Measurements from ENCODE around the gene RUNX3.

Gene RUNX3

GRCh38 chr1:24865587-24865986, 64.5 kb downstream of the RUNX3 start:
- DNase-seq (ENCODE audit: low read depth, low spot score) = no peak

- DNase-seq (ENCODE audit: low read depth, low spot score) = no peak
Measured at GRCh38 chr1:24865168-24865567, 64.9 kb downstream of the RUNX3 start.

GRCh38 chr1:24864370-24864777, 65.7 kb downstream of the RUNX3 start:
- DNase-seq (ENCODE audit: low read depth, low spot score) = peak; percentile 25

DNA sequence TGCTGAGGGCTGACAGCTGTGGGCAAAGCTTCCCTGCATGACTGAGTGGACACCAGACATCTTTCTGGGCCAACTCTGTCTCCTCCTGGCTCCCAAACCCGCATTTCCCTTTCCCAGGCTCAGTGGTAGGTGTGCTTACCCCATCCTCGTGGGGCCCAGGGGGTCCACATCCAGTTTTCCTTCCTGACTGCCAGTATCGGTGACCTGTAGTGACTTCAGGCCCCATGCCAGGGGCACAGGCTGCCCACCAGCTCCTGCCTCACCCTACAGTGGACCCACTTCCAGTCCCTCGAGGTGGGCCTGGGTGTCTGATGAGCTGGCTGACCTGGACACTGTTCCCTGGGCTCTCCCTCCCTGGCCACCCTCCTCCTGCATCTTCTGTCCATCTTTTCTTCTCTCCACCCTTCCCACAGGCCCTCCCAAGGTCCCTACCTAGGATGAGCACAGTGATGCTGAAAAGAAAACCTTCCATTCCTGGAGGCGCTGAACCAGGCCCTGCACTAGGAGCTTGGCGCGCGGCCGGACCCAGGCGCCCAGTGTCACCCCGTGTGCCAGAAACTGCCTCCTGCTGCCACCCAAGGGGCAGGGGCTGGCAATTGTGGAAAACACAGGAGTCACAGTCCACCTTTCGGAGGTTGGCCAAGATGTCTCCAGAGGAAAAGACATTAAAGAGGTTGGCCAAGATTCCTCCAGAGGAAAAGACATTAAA, 67.1 kb downstream of the RUNX3 start:
- DNase-seq (ENCODE audit: low read depth, low spot score) = no peak

DNA sequence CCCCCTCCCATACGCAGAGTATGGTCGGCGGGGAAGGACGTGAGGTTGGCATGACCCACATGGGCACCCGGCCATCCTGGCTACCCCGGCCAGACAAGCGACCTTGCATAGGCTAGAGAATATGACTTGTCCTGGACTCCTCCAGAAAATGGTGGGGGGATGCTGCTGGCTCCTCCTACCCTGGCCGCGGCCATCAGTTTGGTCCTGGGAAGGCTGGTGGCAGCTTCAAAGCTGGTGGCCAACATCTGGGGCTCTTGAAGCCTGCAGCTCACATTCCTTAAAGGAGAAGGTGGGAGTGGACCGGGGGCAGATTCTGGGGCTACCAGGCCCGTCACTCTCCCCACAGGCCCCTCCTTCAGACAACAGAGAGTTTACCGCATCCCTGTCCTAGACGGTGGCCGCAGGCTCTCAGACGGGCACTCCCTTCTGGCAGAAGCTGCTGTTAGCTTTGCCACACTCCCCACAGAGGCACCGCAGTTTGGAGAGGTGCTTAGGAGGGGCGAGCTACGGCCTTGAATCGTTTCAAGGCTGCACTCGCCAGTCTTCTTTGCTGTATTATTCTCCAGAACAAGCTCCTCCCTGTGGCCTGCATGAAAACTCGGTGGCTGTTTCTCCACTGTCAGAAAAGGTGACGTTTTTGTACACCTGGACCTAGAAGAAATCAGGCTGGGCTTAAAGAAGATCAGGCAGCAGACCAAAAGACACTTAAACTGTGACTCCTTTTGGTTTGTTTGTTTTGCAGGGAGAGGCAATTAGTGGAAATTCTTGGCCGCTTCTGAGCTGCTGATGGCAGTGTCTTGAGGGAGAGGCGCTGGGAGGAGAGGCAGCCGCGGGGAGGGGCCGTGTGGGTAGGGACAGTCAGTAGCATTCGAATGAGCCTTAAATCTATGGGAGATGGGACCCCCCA, 68.0 kb downstream of the RUNX3 start:
- DNase-seq (ENCODE audit: low read depth, low spot score) = peak; percentile 49

GRCh38 chr1:24860841-24861240, 69.2 kb downstream of the RUNX3 start:
- no peak for DNase-seq (ENCODE audit: low read depth, low spot score)

GRCh38 chr1:24859063-24860010, 70.7 kb downstream of the RUNX3 start:
- no peak for DNase-seq (ENCODE audit: low read depth, low spot score)

DNA sequence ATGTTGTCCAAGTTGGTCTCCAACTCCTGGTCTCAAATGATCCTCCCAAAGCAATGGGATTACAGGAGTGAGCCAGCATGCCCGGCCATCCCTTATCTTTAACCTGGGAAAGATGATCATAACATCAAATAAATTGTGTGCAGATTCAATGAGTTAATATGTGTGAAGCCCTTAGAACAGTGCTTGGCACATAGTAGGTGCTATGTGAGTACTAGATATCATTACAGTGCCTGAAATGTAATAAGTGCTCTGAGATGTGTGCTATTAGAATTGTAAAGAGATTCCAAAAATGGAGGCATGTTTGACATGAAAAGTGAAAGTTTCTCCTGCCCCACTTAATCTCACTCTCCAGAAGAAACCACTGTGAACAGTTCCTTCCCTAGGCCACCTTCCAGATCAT, 71.8 kb downstream of the RUNX3 start:
- no peak for DNase-seq (ENCODE audit: low read depth, low spot score)

DNA sequence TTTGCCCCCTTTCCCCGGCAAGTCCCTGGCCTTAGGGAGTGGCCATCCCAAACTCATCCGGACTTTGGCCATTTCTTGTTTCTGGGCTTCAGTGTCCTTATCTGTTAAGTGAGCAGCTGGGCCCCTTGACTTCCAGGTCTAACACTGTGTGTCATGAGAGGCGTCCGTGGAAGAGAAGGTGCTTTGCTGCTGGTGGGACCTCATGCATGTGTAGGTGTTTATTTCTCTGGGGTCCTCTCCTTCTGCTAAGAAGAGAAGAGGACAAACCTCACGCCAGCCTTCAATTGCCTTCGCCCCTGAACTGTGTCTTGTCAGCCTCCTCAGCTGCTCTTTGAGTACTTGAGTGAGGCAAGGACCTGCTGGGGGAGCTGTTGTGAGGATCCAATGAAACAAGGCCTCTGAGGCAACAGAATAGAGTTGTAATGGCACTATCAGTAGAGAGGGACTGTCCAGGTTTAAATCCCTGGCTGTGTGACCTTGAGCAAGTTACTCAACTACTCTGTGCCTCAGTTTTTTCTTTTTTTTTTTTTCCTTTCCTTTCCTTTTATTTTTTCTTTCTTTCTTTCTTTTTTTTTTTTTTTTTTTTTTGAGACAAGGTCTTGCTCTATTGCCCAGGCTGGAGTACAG, 72.5 kb downstream of the RUNX3 start:
- no peak for DNase-seq (ENCODE audit: low read depth, low spot score)

- no peak for DNase-seq (ENCODE audit: low read depth, low spot score)
Measured at GRCh38 chr1:24856787-24857506, 73.1 kb downstream of the RUNX3 start.

DNA sequence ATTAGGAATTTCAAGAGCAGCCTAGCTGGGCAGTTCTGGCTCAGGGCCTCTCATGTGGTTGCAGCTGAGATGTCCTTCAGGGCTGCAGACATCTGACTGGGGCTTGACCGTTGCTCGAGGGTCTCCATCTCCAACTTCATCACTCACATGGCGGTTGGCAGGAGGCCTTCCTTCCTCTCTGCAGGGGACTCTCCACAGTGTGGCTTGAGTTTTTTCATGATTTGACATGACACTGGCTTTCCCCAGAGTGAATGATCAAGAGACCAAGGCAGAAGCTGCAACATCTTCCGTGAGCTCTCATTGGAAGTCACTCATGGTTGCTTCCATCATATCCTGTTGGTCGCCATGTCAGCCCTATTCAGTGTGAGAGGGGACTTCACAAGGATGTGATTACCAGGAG, 74.6 kb downstream of the RUNX3 start:
- no peak for DNase-seq (ENCODE audit: low read depth, low spot score)

DNA sequence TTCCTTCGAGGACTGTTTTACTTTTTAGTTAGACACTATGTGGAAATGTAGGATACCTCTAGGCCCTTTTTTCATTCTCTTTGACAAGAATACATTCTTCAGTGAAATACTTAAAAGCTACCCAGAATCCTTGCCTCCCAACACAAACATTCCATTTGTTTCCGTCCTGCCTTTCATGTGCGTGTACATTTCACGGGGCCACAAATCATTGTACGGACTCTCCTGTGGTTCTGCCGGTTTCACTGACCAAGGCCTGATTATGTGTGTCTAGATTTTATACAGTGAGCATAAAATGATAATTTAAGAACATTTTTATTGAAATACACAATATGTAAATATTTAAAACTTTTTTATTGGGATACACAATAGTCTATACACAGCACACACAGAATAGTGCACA, 76.4 kb downstream of the RUNX3 start:
- no peak for DNase-seq (ENCODE audit: low read depth, low spot score)

- DNase-seq (ENCODE audit: low read depth, low spot score) = no peak
Measured at GRCh38 chr1:24850328-24850920, 79.7 kb downstream of the RUNX3 start.

- peak; percentile 40 for DNase-seq (ENCODE audit: low read depth, low spot score)
Measured at GRCh38 chr1:24849672-24850295, 80.3 kb downstream of the RUNX3 start.

All from ELF-1 (cell line).